Measurements from ENCODE around the gene EPHA2. TPM values are rescaled to one million over a fixed set of nuclear protein-coding genes. Genes with fewer than 3 reads are reported as not detected.

EPHA2 gene
- total RNA-seq, 2 experiments from 2014 or later = 0.22 TPM; not detected in 1

DNA sequence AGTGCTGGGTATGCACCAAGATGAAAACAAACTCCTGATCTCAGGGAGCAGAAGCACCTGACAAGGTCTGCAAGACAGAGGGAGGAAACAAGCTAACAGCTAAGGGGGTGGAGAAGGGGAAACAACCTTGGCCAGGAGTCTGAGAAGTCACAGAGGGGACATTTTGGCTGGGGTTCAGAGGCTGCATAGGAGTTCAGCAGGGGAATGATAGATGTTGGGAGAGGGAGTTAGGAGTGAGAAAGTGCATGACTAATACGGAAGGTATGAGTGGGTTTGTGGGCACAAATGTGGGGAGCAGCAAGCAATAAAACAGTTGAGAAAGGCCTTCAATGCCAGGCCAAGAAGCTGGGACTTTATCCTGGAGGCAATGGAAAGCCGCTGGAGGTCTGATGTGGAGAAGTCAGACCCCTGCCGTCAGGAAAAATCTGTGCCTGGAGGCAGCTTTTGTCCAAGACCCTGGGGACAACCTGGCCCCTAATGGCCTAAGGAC, 16.4 kb downstream of the EPHA2 start:
- Mint-ChIP-seq H3K4me3 (no peak overlapping the region), H3K27me3 (no peaks in the 10 kb centered on the region), H3K27ac (no peak overlapping the region), H3K9me3 (no peaks in the 10 kb centered on the region), H3K36me3 (ENCODE audit: low read depth) (no peaks in the 10 kb centered on the region), H3K4me1 (ENCODE audit: low read depth) (no peaks in the 10 kb centered on the region)
- intact Hi-C loops (cut with DNase I, micrococcal nuclease) = no loop called here
- ChIA-PET POLR2A (no interaction called here), CTCF (no interaction called here)
- Histone ChIP-seq H3K9me3 (ENCODE audit: control insufficient read depth in 1 of 2, insufficient read depth in 1 of 2, low read length in 2 of 2) (no peaks in the 10 kb centered on the region), H3K4me1 (ENCODE audit: insufficient read depth, low read length) (peaks cover 9% of the 10 kb centered on the region), H3K27ac (ENCODE audit: low read depth in 1 of 2, low read length in 2 of 2) (no peak overlapping the region), H3K36me3 (ENCODE audit: insufficient read depth, low read length) (no peaks in the 10 kb centered on the region), H3K27me3 (ENCODE audit: control insufficient read depth in 1 of 2, insufficient read depth in 2 of 2, low read length in 2 of 2) (no peaks in the 10 kb centered on the region), H3K4me3 (ENCODE audit: low read length) (no peak overlapping the region)
- DNase-seq = no peak
- TF ChIP-seq, protein P1, sequence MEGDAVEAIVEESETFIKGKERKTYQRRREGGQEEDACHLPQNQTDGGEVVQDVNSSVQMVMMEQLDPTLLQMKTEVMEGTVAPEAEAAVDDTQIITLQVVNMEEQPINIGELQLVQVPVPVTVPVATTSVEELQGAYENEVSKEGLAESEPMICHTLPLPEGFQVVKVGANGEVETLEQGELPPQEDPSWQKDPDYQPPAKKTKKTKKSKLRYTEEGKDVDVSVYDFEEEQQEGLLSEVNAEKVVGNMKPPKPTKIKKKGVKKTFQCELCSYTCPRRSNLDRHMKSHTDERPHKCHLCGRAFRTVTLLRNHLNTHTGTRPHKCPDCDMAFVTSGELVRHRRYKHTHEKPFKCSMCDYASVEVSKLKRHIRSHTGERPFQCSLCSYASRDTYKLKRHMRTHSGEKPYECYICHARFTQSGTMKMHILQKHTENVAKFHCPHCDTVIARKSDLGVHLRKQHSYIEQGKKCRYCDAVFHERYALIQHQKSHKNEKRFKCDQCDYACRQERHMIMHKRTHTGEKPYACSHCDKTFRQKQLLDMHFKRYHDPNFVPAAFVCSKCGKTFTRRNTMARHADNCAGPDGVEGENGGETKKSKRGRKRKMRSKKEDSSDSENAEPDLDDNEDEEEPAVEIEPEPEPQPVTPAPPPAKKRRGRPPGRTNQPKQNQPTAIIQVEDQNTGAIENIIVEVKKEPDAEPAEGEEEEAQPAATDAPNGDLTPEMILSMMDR (IDR thresholded peaks at IDR 0.05) = no peak
- ATAC-seq (ENCODE audit: poor library complexity) = no peak

DNA sequence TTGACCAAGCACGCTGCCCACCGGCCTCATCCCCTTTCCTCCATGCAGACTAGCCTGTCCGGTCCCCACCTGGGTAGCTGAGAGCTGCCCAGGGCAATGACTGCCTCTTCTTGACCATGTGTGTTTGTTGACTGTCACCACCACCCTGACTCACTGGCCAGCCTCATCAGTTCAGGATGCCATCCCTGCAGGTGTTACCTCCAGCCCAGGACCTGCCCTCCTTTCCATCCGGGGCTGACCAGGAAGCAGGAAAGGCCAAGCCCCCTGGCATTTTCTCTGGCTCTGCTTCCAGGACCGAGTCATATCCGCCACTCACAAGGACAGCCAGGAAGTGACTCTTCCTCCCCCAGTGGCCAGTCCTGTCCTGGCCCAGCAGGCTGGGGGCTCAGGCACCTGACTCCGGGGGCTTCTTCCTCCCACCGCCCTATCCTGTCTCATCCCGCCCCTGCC, 17.1 kb downstream of the EPHA2 start:
- no peak overlapping the region for H3K27ac ChIP-seq (ENCODE audit: low read depth in 1 of 2, low read length in 2 of 2)
- H3K27me3 Mint-ChIP-seq = no peaks in the 10 kb centered on the region
- no peak overlapping the region for H3K27ac Mint-ChIP-seq
- ATAC-seq (ENCODE audit: poor library complexity) (no peak), DNase-seq (no peak)
- no peak overlapping the region for H3K4me3 Mint-ChIP-seq
- ChIA-PET POLR2A (no interaction called here), CTCF (no interaction called here)
- H3K27me3 ChIP-seq (ENCODE audit: control insufficient read depth in 1 of 2, insufficient read depth in 2 of 2, low read length in 2 of 2) = no peaks in the 10 kb centered on the region
- H3K36me3 ChIP-seq (ENCODE audit: insufficient read depth, low read length) = no peaks in the 10 kb centered on the region
- TF ChIP-seq, protein P1 (IDR thresholded peaks at IDR 0.05) = no peak
- H3K36me3 Mint-ChIP-seq (ENCODE audit: low read depth) = no peaks in the 10 kb centered on the region
- no peaks in the 10 kb centered on the region for H3K9me3 ChIP-seq (ENCODE audit: control insufficient read depth in 1 of 2, insufficient read depth in 1 of 2, low read length in 2 of 2)
- no peaks in the 10 kb centered on the region for H3K4me1 Mint-ChIP-seq (ENCODE audit: low read depth)
- no peak overlapping the region for H3K4me3 ChIP-seq (ENCODE audit: low read length)
- H3K4me1 ChIP-seq (ENCODE audit: insufficient read depth, low read length) = peaks cover 5% of the 10 kb centered on the region
- no peaks in the 10 kb centered on the region for H3K9me3 Mint-ChIP-seq
- intact Hi-C loops (cut with DNase I, micrococcal nuclease) = no loop called here

DNA sequence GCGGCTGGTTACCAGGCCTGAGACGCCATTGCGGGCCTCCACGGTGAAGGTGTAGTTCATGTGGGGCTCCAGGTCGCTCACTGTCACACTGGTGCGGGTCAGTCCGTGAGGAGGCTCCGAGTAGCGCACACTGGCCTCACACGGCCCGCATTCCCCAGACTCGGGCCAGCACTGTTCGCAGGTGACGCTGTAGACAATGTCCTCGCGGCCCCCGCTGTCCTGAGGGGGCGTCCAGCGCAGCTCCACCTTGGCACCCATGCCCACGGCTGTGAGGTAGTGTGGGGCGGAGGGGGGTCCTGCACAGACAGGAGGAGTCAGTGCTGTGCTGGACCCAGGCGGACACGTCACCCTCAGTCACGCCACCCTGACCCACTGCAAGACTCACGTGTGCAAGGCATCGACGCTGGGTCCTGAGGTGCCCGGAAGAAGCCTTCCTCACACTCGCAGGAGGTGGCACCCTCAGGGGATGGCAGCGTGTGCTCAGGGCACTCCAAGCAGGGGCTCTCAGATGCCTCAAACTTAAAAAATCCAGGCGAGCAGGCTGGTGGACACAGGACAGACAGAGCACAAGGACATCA, 17.9 kb downstream of the EPHA2 start:
- TF ChIP-seq, protein P1 (IDR thresholded peaks at IDR 0.05) = no peak
- no peak overlapping the region for H3K4me3 ChIP-seq (ENCODE audit: low read length)
- POLR2A ChIA-PET = no interaction called here
- no peaks in the 10 kb centered on the region for H3K9me3 ChIP-seq (ENCODE audit: control insufficient read depth in 1 of 2, insufficient read depth in 1 of 2, low read length in 2 of 2)
- ATAC-seq (ENCODE audit: poor library complexity) = no peak
- Mint-ChIP-seq H3K36me3 (ENCODE audit: low read depth) (no peaks in the 10 kb centered on the region), H3K4me3 (no peak overlapping the region), H3K27ac (no peak overlapping the region), H3K4me1 (ENCODE audit: low read depth) (no peaks in the 10 kb centered on the region), H3K27me3 (no peaks in the 10 kb centered on the region), H3K9me3 (no peaks in the 10 kb centered on the region)
- CTCF ChIA-PET = no interaction called here
- H3K27me3 ChIP-seq (ENCODE audit: control insufficient read depth in 1 of 2, insufficient read depth in 2 of 2, low read length in 2 of 2) = no peaks in the 10 kb centered on the region
- H3K27ac ChIP-seq (ENCODE audit: low read depth in 1 of 2, low read length in 2 of 2) = no peak overlapping the region
- H3K36me3 ChIP-seq (ENCODE audit: insufficient read depth, low read length) = no peaks in the 10 kb centered on the region
- peaks cover 4% of the 10 kb centered on the region for H3K4me1 ChIP-seq (ENCODE audit: insufficient read depth, low read length)
- no peak for DNase-seq
- intact Hi-C loops (cut with DNase I, micrococcal nuclease) = no loop called here

All from CD4-positive, alpha-beta T cell (primary cell).